Measurements from ENCODE around the gene APOBR. TPM values are rescaled to one million over a fixed set of nuclear protein-coding genes. Genes with fewer than 3 reads are reported as not detected.

The APOBR gene
- total RNA-seq, 1 experiment from 2014 or later = 0.09 TPM

- CTCF ChIA-PET = interaction anchor here (1.1 kb wide), 1 partner anchor 11 kb away, joined by 6 read pairs; no protein-coding TSS in a partner anchor
Measured at GRCh38 chr16:28537964-28538732, 43.7 kb downstream of the APOBR start.

GRCh38 chr16:28538733-28539596 lies 44.5 kb downstream of the APOBR start, which contains the start of gene NUPR1:
TSS of gene NUPR1 (minus strand) at chr16:28538974. CDS start at chr16:28538907, 67 bp downstream.
- intact Hi-C loops (cut with micrococcal nuclease) = no loop called here
- TSS peak; percentile 57 for BruUV-seq (replicated peaks)
- Mint-ChIP-seq H3K36me3 (ENCODE audit: insufficient read depth, unreplicated experiment) (peaks cover 35% of the 10 kb centered on the region), H3K4me3 (ENCODE audit: unreplicated experiment) (peak within 1 kb of the TSS; percentile 79), H3K27me3 (ENCODE audit: insufficient read depth, unreplicated experiment) (no peaks in the 10 kb centered on the region), H3K4me1 (ENCODE audit: insufficient read depth, unreplicated experiment) (peaks cover 39% of the 10 kb centered on the region), H3K9me3 (ENCODE audit: unreplicated experiment) (peaks cover 8% of the 10 kb centered on the region), H3K27ac (ENCODE audit: low read depth, unreplicated experiment) (peak within 1 kb of the TSS; percentile 96)
- DNase-seq (ENCODE audit: unreplicated experiment) = peak; percentile 99
- TF ChIP-seq CTCF (IDR thresholded peaks at IDR 0.05; ENCODE audit: unreplicated experiment) = no peak
- ChIA-PET CTCF (interaction anchor here (1.1 kb wide), 1 partner anchor 11 kb away, joined by 6 read pairs; no protein-coding TSS in a partner anchor), POLR2A (interaction anchor here (0.6 to 3.4 kb wide), 14 partner anchors 8 to 991 kb away, joined by 3 to 36 read pairs (median 3); partner anchors contain the start of genes CLN3, SGF29 and TUFM)

More at GRCh38 chr16:28537964-28538732, 43.7 kb downstream of the APOBR start:
- H3K9me3 Mint-ChIP-seq (ENCODE audit: unreplicated experiment) = peaks cover 8% of the 10 kb centered on the region
- POLR2A ChIA-PET = interaction anchor here (0.6 to 3.4 kb wide), 13 partner anchors 14 to 431 kb away, joined by 3 to 36 read pairs (median 4); partner anchors contain the start of genes CLN3, SGF29 and TUFM
- peaks cover 42% of the 10 kb centered on the region for H3K4me1 Mint-ChIP-seq (ENCODE audit: insufficient read depth, unreplicated experiment)
- peak overlapping the region; percentile 96 for H3K27ac Mint-ChIP-seq (ENCODE audit: low read depth, unreplicated experiment)
- H3K4me3 Mint-ChIP-seq (ENCODE audit: unreplicated experiment) = peak overlapping the region; percentile 79
- H3K36me3 Mint-ChIP-seq (ENCODE audit: insufficient read depth, unreplicated experiment) = peaks cover 40% of the 10 kb centered on the region
- no TSS peak for BruUV-seq (replicated peaks)
- no peaks in the 10 kb centered on the region for H3K27me3 Mint-ChIP-seq (ENCODE audit: insufficient read depth, unreplicated experiment)
- no peak for DNase-seq (ENCODE audit: unreplicated experiment)
- intact Hi-C loops (cut with micrococcal nuclease) = no loop called here
- TF ChIP-seq CTCF (IDR thresholded peaks at IDR 0.05; ENCODE audit: unreplicated experiment) = no peak

- ChIA-PET CTCF (interaction anchor here (1.0 to 2.1 kb wide), 2 partner anchors 10 to 49 kb away, joined by 3 to 14 read pairs; partner anchors contain the start of gene CLN3), POLR2A (interaction anchor here (2.3 to 3.4 kb wide), 2 partner anchors 17 to 49 kb away, joined by 11 to 36 read pairs; partner anchors contain the start of gene CLN3)
- no peak overlapping the region for H3K27ac Mint-ChIP-seq (ENCODE audit: low read depth, unreplicated experiment)
- H3K27me3 Mint-ChIP-seq (ENCODE audit: insufficient read depth, unreplicated experiment) = no peaks in the 10 kb centered on the region
- peaks cover 5% of the 10 kb centered on the region for H3K9me3 Mint-ChIP-seq (ENCODE audit: unreplicated experiment)
- intact Hi-C loops (cut with micrococcal nuclease) = no loop called here
- H3K4me3 Mint-ChIP-seq (ENCODE audit: unreplicated experiment) = no peak overlapping the region
- BruUV-seq (replicated peaks) = no TSS peak
- H3K36me3 Mint-ChIP-seq (ENCODE audit: insufficient read depth, unreplicated experiment) = peaks cover 22% of the 10 kb centered on the region
- DNase-seq (ENCODE audit: unreplicated experiment) = no peak
- no peak for TF ChIP-seq CTCF (IDR thresholded peaks at IDR 0.05; ENCODE audit: unreplicated experiment)
- H3K4me1 Mint-ChIP-seq (ENCODE audit: insufficient read depth, unreplicated experiment) = peaks cover 26% of the 10 kb centered on the region
Measured at GRCh38 chr16:28540346-28540745, 45.9 kb downstream of the APOBR start.
